Stimulated activated CD8-positive, alpha-beta memory T cell treated with anti-CD3 and anti-CD28 coated beads, Interleukin-2, amount 100 ng/mL, for 1 hour (primary cell): ENCODE data around the gene SPATA31A3.
"Not testable (repeated sequence)": the region's sequence is repeated elsewhere in the genome, so short reads cannot be mapped to it uniquely, and the experiment has no call there.

Experiments used
- DNase-seq, 2 donors: peaks; one replicate each; pipeline ENCODE4 v3.0.0-alpha.2; 2020; ENCODE audit warnings: low read depth in 2 of 2

The SPATA31A3 gene

GRCh38 chr9:66992450-66992849 is at the start of gene SPATA31A3:
TSS of gene SPATA31A3 (minus strand) at chr9:66992550. CDS start at chr9:66992521, 29 bp downstream.
- DNase-seq: not testable (repeated sequence)

DNA sequence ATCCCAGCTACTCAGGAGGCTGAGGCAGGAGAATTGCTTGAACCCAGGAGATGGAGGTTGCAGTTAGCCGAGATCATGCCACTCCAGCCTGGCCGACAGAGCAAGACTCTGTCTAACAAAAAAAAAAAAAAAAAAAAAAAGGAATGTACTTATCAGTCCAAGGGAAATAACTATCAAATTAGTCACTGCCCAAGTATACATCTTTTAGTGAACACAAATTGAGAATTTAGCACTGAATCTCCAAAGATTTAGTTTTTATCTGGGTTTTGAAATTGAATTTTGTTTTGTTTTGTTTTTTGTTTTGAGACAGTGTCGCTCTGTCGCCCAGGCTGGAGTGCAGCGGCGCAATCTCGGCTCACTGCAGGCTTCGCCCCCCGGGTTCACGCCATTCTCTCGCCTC is 39.8 kb downstream of the SPATA31A3 start:
- DNase-seq: not testable (repeated sequence)

DNA sequence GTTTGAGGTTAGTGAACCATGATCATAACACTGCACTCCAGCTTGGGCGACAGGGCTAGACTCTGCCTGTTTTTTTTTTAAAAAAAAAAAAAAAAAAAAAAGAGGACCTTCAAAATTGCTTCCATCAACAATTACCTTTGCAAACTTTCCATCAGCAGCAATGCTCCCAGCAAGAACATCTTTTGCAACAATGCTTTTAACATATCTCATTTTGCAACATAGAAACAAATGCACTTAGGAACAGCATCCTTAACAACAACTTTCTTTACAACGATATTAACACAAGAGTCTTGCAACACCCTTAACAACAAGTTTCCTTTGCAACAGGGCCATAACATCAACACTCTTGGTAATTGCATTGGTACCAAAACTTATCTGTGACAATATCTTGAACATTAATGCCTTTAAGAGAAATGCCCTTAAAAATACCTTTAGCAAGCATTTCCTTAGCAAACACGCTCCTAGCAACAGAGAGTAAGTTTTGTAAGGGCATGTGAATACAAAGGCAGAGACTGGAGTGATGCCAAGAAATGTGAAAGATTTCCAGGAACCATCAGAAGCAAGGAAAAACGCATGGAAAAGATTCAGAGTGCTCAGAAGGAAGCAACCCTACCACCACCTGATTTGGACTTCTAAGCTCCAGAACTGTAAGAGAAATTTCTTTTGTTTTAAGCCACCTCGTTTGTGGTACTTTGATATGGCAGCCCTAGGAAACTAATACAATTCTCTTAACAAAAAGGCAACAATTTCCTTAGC is 49.8 kb downstream of the SPATA31A3 start:
- not testable (repeated sequence) for DNase-seq

DNA sequence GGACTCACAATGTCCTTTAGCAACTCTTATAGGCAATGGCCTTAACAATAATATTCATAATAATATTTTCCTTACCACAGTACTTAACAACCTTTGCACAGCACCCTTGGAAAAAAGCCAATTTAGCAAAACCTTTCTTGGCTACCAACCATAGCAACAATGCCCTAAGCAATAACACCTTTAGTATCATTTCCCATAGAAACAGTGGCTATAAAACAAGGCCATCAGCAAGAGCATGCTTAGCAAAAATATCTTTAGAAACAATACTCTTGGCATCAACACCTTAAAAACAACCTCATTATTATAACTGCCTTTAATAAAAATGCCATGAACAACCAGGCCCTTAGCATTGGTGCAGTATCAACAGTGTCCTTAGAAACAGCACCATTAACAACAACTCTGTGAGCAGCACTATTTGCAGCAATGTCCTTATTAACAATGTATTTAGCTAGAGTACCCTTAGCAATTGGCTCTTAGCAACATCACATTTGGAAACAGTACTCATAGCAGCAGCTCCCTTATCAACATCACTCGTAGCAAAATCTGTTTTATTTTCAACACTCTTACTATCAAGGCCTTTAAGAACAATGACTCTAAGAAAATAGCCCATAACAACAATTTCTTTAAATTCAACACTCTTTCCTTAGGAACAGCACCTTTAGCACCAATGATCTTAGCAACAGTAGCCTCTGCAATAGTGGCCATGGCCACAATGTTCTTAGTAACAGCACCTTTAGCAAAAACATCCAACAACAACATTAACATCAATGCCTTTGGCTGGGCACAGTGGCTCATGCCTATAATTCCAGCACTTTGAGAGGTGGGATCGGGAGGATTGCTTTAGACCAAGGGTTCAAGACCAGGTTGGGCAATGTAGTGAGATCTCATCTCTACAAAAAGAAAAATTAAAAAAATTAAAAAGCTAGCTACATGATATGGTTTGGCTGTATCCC is 52.2 kb downstream of the SPATA31A3 start:
- not testable (repeated sequence) for DNase-seq

DNA sequence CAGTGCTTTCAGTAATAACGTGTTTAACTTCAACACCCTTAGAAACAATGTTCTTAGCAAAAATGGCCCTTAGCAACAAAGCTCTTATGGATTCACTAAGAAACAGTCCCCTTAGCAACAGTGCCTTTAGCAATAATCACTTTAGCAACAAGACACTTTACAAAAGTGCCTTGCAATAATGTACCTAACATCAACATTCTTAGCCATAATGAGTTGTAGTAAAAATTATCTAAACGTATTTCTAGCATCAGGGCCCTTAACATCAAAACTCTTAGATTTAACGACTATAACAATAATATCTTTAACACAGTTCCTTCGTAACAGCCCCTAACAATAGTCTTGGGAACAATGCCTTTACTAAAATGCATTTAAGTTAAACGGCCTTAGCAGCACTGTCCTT is 54.0 kb downstream of the SPATA31A3 start:
- not testable (repeated sequence) for DNase-seq

DNA sequence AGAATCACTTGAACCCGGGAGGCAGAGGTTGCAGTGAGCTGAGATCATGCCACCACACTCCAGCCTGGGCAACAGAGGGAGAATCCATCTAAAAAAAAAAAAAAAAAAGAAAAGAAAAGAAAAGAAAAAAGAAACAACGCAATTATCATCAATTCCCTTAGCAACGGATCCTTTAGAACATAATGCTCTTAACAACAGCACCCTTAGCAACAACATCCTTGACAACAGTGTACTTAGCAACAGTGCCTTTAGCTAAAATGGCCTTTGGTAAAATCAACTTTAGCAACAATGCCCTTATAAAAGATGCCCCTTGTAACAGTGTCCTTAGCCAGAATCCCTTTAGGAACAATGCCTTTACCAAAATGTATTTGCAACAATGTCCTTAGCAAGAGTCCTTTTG is 54.7 kb downstream of the SPATA31A3 start:
- not testable (repeated sequence) for DNase-seq
